Measurements from ENCODE around the gene CDC27. TPM values are rescaled to one million over a fixed set of nuclear protein-coding genes. Genes with fewer than 3 reads are reported as not detected.

The CDC27 gene
- total RNA-seq, 1 experiment from 2014 or later: 92.6 TPM

DNA sequence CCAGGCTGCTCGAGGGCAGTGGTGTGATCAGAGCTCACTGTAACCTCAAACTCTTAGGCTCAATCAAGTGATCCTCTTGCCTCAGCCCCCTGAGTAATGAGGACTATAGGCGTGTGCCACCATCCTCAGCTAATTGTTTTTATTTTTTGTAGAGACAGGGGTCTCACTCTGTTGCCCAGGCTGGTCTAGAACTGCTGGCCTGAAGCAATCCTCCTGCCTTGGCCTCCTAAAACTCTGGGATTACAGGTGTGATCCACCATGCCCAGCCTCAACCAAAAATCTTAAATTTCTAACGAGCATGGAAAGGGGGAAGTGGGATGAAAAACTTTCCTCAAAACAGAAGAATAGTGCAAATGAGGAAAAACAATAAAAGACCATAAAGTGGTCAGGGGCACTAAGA, 92.8 kb downstream of the CDC27 start:
- Histone ChIP-seq H3K9me3 (peaks cover 3% of the 10 kb centered on the region; the same call in 1 of the 2 replicates), H3K27me3 (replicated peaks; ENCODE audit: control insufficient read depth, insufficient read depth, low read length) (no peaks in the 10 kb centered on the region), H3K4me3 (ENCODE audit: low read depth, low read length) (no peak overlapping the region), H3K36me3 (ENCODE audit: control insufficient read depth, insufficient read depth, low read length) (peaks cover 2% of the 10 kb centered on the region; the same call in 1 of the 2 replicates), H3K4me1 (no peaks in the 10 kb centered on the region)
- Mint-ChIP-seq H3K27ac (ENCODE audit: unreplicated experiment) (no peak overlapping the region), H3K9me3 (ENCODE audit: unreplicated experiment) (no peaks in the 10 kb centered on the region), H3K36me3 (ENCODE audit: insufficient read depth, unreplicated experiment) (peaks cover 19% of the 10 kb centered on the region), H3K4me3 (ENCODE audit: unreplicated experiment) (no peak overlapping the region), H3K4me1 (ENCODE audit: low read depth, unreplicated experiment) (no peaks in the 10 kb centered on the region), H3K27me3 (ENCODE audit: insufficient read depth, unreplicated experiment) (no peaks in the 10 kb centered on the region)
- ChIA-PET POLR2A (no interaction called here), CTCF (no interaction called here)
- no peak for DNase-seq
- BruUV-seq (replicated peaks): no TSS peak
- TF ChIP-seq CTCF (IDR thresholded peaks at IDR 0.05; ENCODE audit: insufficient read depth in 1 of 2, low read depth in 1 of 2, low read length in 1 of 2, severe bottlenecking in 1 of 2, unreplicated experiment in 1 of 2): no peak
- intact Hi-C loops (cut with micrococcal nuclease; ENCODE audit: unreplicated experiment): no loop called here

DNA sequence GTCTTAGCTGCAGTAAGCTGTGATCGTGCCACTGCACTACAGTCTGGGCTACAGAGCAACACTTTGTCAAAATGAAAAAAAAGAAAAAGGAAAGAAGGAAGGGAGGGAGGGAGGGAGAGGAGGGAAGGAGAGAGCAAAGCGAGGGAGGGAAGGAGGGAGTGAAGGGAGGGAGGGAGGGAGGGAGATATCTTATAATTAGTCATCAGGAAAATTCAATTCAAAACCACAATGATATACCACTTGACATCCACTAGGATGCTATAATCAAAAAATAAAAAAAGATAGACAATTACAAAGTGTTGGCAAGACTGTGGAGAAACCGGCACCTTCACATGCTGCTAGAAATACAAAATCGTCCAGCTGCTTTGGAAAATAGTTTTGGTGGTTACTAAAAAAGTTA, 93.8 kb downstream of the CDC27 start:
- Mint-ChIP-seq H3K27me3 (ENCODE audit: insufficient read depth, unreplicated experiment) (no peaks in the 10 kb centered on the region), H3K27ac (ENCODE audit: unreplicated experiment) (no peak overlapping the region), H3K4me1 (ENCODE audit: low read depth, unreplicated experiment) (no peaks in the 10 kb centered on the region), H3K9me3 (ENCODE audit: unreplicated experiment) (no peaks in the 10 kb centered on the region), H3K4me3 (ENCODE audit: unreplicated experiment) (no peak overlapping the region), H3K36me3 (ENCODE audit: insufficient read depth, unreplicated experiment) (peaks cover 20% of the 10 kb centered on the region)
- H3K36me3 ChIP-seq (ENCODE audit: control insufficient read depth, insufficient read depth, low read length): peaks cover 2% of the 10 kb centered on the region; the same call in 1 of the 2 replicates
- ChIA-PET POLR2A (no interaction called here), CTCF (no interaction called here)
- no peaks in the 10 kb centered on the region for H3K4me1 ChIP-seq
- H3K4me3 ChIP-seq (ENCODE audit: low read depth, low read length): no peak overlapping the region
- peaks cover 3% of the 10 kb centered on the region; the same call in 1 of the 2 replicates for H3K9me3 ChIP-seq
- TF ChIP-seq CTCF (IDR thresholded peaks at IDR 0.05; ENCODE audit: insufficient read depth in 1 of 2, low read depth in 1 of 2, low read length in 1 of 2, severe bottlenecking in 1 of 2, unreplicated experiment in 1 of 2): no peak
- no peak for DNase-seq
- intact Hi-C loops (cut with micrococcal nuclease; ENCODE audit: unreplicated experiment): no loop called here
- no peaks in the 10 kb centered on the region for H3K27me3 ChIP-seq (replicated peaks; ENCODE audit: control insufficient read depth, insufficient read depth, low read length)
- BruUV-seq (replicated peaks): no TSS peak

- BruUV-seq (replicated peaks): no TSS peak
- DNase-seq: no peak
- Mint-ChIP-seq H3K36me3 (ENCODE audit: insufficient read depth, unreplicated experiment) (peaks cover 9% of the 10 kb centered on the region), H3K9me3 (ENCODE audit: unreplicated experiment) (no peaks in the 10 kb centered on the region), H3K4me3 (ENCODE audit: unreplicated experiment) (no peak overlapping the region), H3K27ac (ENCODE audit: unreplicated experiment) (no peak overlapping the region), H3K27me3 (ENCODE audit: insufficient read depth, unreplicated experiment) (no peaks in the 10 kb centered on the region), H3K4me1 (ENCODE audit: low read depth, unreplicated experiment) (peaks cover 22% of the 10 kb centered on the region)
- H3K9me3 ChIP-seq: no peaks in the 10 kb centered on the region
- TF ChIP-seq CTCF (IDR thresholded peaks at IDR 0.05; ENCODE audit: insufficient read depth in 1 of 2, low read depth in 1 of 2, low read length in 1 of 2, severe bottlenecking in 1 of 2, unreplicated experiment in 1 of 2): no peak
- ChIA-PET POLR2A (no interaction called here), CTCF (no interaction called here)
- H3K36me3 ChIP-seq (ENCODE audit: control insufficient read depth, insufficient read depth, low read length): no peaks in the 10 kb centered on the region
- no peaks in the 10 kb centered on the region for H3K27me3 ChIP-seq (replicated peaks; ENCODE audit: control insufficient read depth, insufficient read depth, low read length)
- peaks cover 17% of the 10 kb centered on the region for H3K4me1 ChIP-seq
- intact Hi-C loops (cut with micrococcal nuclease; ENCODE audit: unreplicated experiment): no loop called here
- H3K4me3 ChIP-seq (ENCODE audit: low read depth, low read length): no peak overlapping the region
Observed at GRCh38 chr17:47087093-47087492, 102.0 kb downstream of the CDC27 start.

Data from Caco-2 (cell line).